GM20000 (cell line): ENCODE measurements around the gene OR10A5.

Source experiments
- DNase-seq: peaks from one replicate; pipeline ENCODE4 v3.0.0; 2012; ENCODE audit warnings: low spot score
- TF ChIP-seq, protein P1 (sequence below): IDR thresholded peaks from 2 replicates; pipeline ENCODE4 v1.5.1; 2012; ENCODE audit warnings: mild to moderate bottlenecking, control low read depth; ENCODE audit errors: extremely low read depth, missing control alignments

Gene OR10A5

DNA sequence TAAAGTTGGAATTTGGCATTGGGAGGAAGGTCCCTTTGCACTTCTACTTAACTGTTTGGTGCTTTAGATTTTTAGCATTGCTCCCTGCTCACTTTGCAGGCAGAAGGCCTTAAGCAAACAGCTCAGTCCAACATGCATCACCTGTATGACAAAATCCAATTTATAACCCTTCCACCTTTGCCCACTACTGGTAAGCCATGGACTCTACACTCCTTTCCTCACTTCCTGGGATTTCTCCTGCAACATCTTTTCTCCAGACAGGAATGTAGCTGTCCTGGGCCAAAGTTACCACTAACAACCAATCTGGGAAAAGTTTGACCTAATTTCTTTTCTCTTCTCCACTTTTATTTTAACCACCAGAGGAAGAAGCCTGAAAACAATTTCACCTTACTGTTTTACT is 48.6 kb downstream of the OR10A5 start:
- DNase-seq: no peak
- TF ChIP-seq, protein P1, sequence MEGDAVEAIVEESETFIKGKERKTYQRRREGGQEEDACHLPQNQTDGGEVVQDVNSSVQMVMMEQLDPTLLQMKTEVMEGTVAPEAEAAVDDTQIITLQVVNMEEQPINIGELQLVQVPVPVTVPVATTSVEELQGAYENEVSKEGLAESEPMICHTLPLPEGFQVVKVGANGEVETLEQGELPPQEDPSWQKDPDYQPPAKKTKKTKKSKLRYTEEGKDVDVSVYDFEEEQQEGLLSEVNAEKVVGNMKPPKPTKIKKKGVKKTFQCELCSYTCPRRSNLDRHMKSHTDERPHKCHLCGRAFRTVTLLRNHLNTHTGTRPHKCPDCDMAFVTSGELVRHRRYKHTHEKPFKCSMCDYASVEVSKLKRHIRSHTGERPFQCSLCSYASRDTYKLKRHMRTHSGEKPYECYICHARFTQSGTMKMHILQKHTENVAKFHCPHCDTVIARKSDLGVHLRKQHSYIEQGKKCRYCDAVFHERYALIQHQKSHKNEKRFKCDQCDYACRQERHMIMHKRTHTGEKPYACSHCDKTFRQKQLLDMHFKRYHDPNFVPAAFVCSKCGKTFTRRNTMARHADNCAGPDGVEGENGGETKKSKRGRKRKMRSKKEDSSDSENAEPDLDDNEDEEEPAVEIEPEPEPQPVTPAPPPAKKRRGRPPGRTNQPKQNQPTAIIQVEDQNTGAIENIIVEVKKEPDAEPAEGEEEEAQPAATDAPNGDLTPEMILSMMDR: no peak

DNA sequence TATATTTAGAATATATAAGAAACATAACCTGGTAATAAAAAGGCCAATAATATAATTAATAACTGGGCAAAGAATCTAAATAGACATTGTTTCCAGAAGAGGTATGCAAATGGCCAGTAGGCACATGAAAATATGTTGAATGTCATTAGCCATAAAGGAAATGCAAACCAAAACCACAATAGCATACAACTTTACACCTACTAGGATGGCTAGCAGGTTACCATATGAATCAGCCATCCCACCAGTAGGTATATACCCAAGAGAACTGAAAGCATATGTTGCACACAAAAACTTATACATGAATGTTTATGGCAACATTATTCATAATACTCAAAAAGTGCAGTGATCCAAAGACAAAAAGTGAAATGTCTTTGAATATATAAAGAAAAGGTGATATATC is 49.5 kb downstream of the OR10A5 start:
- DNase-seq: peak; percentile 17
- TF ChIP-seq, protein P1: no peak
